GM21576 (cell line): ENCODE data around the gene PLEKHM3.

ENCODE experiments used
- ATAC-seq: cut with Tn5 transposase; IDR thresholded peaks from one replicate; pipeline ENCODE4 v1.9.1; 2021; ENCODE audit warnings: mild to moderate bottlenecking, moderate library complexity; ENCODE audit not compliant: unreplicated experiment

PLEKHM3 gene

GRCh38 chr2:208025037-208025813 lies at the start of gene PLEKHM3:
Gene PLEKHM3, minus strand, starts transcription at chr2:208025527. Its CDS starts 23,888 bp downstream, at chr2:208001639.
- ATAC-seq: peak; percentile 94

GRCh38 chr2:208074610-208075356 lies 49.5 kb upstream of the PLEKHM3 start:
- no peak for ATAC-seq

- peak; percentile 66 for ATAC-seq
These were observed 47.0 kb upstream of the PLEKHM3 start for GRCh38 chr2:208072250-208072892.

GRCh38 chr2:208069186-208069585 lies 43.9 kb upstream of the PLEKHM3 start:
- ATAC-seq: no peak

- ATAC-seq: no peak
These were observed 40.7 kb upstream of the PLEKHM3 start for GRCh38 chr2:208066016-208066415.

- no peak for ATAC-seq
These were observed 40.1 kb upstream of the PLEKHM3 start for GRCh38 chr2:208065476-208065875.

GRCh38 chr2:208064220-208064961 lies 39.1 kb upstream of the PLEKHM3 start:
- ATAC-seq: peak; percentile 98

- no peak for ATAC-seq
These were observed 37.6 kb upstream of the PLEKHM3 start for GRCh38 chr2:208062961-208063360.

- ATAC-seq: no peak
These were observed 36.8 kb upstream of the PLEKHM3 start for GRCh38 chr2:208062113-208062512.

GRCh38 chr2:208057108-208057507 lies 31.8 kb upstream of the PLEKHM3 start:
- no peak for ATAC-seq

- no peak for ATAC-seq
These were observed 24.1 kb upstream of the PLEKHM3 start for GRCh38 chr2:208049441-208049840.

- ATAC-seq: no peak
These were observed 23.7 kb upstream of the PLEKHM3 start for GRCh38 chr2:208049006-208049405.

GRCh38 chr2:208047840-208048239 lies 22.5 kb upstream of the PLEKHM3 start:
- ATAC-seq: no peak

- ATAC-seq: no peak
These were observed 21.4 kb upstream of the PLEKHM3 start for GRCh38 chr2:208046686-208047085.

- no peak for ATAC-seq
These were observed 17.1 kb upstream of the PLEKHM3 start for GRCh38 chr2:208042450-208042849.

GRCh38 chr2:208042041-208042440 lies 16.7 kb upstream of the PLEKHM3 start:
- no peak for ATAC-seq

GRCh38 chr2:208040199-208041171 lies 15.2 kb upstream of the PLEKHM3 start:
- ATAC-seq: peak; percentile 75

- no peak for ATAC-seq
These were observed 14.2 kb upstream of the PLEKHM3 start for GRCh38 chr2:208039376-208040110.
